SH-SY5Y (cell line): ENCODE results near the gene CDC26.

Experiments used
- GATA2 ChIP-seq: IDR thresholded peaks from 2 replicates; pipeline ENCODE4 v1.6.1; 2011; ENCODE audit warnings: mild to moderate bottlenecking, low read depth, low read length
- GATA3 ChIP-seq: IDR thresholded peaks from 2 replicates; pipeline ENCODE4 v1.6.1; 2011; ENCODE audit warnings: low read depth, mild to moderate bottlenecking, low read length, moderate library complexity

GRCh38 chr9:113237026-113237425 is 38.3 kb downstream of the CDC26 start:
- TF ChIP-seq GATA3: no peak
- TF ChIP-seq GATA2: no peak
